ENCODE results near the gene SCRN2.

Gene SCRN2

DNA sequence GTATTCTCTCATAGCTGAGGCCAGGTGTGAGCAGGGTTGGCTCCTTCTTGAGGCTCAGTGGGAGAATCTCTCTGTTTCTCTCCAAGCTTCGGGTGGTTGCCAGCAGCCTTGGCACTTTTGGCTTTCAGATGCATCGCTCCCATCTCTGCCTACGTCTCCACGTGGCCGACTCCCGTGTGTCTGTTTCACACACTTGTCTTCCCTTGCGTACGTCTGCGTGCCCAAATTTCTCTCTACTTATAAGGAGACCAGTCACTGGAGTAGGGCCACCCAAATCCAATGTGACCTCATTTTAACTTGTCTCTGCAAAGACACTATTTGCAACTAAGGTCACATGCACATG is 34.2 kb downstream of the SCRN2 start:
- Histone ChIP-seq H3K27ac (replicated peaks) (no peak overlapping the region), H3K4me3 (replicated peaks; ENCODE audit: insufficient read depth, low read length) (no peak overlapping the region), H3K27me3 (ENCODE audit: insufficient read depth, poor library complexity, severe bottlenecking) (no peaks in the 10 kb centered on the region)
- DNase-seq (ENCODE audit: low read depth in 1 of 2, low spot score in 1 of 2) = no peak
- no peak for TF ChIP-seq POLR2AphosphoS5 (IDR thresholded peaks at IDR 0.05; ENCODE audit: low read depth)
- no peak for TF ChIP-seq GABPA (IDR thresholded peaks at IDR 0.05; ENCODE audit: low read depth)
- no peak for TF ChIP-seq SPI1 (IDR thresholded peaks at IDR 0.05; ENCODE audit: borderline replicate concordance, low read depth)
- TF ChIP-seq, protein P1, sequence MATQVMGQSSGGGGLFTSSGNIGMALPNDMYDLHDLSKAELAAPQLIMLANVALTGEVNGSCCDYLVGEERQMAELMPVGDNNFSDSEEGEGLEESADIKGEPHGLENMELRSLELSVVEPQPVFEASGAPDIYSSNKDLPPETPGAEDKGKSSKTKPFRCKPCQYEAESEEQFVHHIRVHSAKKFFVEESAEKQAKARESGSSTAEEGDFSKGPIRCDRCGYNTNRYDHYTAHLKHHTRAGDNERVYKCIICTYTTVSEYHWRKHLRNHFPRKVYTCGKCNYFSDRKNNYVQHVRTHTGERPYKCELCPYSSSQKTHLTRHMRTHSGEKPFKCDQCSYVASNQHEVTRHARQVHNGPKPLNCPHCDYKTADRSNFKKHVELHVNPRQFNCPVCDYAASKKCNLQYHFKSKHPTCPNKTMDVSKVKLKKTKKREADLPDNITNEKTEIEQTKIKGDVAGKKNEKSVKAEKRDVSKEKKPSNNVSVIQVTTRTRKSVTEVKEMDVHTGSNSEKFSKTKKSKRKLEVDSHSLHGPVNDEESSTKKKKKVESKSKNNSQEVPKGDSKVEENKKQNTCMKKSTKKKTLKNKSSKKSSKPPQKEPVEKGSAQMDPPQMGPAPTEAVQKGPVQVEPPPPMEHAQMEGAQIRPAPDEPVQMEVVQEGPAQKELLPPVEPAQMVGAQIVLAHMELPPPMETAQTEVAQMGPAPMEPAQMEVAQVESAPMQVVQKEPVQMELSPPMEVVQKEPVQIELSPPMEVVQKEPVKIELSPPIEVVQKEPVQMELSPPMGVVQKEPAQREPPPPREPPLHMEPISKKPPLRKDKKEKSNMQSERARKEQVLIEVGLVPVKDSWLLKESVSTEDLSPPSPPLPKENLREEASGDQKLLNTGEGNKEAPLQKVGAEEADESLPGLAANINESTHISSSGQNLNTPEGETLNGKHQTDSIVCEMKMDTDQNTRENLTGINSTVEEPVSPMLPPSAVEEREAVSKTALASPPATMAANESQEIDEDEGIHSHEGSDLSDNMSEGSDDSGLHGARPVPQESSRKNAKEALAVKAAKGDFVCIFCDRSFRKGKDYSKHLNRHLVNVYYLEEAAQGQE (IDR thresholded peaks at IDR 0.05; ENCODE audit: insufficient replicate concordance, low read depth) = no peak
- TF ChIP-seq, protein P2, sequence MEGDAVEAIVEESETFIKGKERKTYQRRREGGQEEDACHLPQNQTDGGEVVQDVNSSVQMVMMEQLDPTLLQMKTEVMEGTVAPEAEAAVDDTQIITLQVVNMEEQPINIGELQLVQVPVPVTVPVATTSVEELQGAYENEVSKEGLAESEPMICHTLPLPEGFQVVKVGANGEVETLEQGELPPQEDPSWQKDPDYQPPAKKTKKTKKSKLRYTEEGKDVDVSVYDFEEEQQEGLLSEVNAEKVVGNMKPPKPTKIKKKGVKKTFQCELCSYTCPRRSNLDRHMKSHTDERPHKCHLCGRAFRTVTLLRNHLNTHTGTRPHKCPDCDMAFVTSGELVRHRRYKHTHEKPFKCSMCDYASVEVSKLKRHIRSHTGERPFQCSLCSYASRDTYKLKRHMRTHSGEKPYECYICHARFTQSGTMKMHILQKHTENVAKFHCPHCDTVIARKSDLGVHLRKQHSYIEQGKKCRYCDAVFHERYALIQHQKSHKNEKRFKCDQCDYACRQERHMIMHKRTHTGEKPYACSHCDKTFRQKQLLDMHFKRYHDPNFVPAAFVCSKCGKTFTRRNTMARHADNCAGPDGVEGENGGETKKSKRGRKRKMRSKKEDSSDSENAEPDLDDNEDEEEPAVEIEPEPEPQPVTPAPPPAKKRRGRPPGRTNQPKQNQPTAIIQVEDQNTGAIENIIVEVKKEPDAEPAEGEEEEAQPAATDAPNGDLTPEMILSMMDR (IDR thresholded peaks at IDR 0.05; ENCODE audit: insufficient read depth, low read length) = no peak

DNA sequence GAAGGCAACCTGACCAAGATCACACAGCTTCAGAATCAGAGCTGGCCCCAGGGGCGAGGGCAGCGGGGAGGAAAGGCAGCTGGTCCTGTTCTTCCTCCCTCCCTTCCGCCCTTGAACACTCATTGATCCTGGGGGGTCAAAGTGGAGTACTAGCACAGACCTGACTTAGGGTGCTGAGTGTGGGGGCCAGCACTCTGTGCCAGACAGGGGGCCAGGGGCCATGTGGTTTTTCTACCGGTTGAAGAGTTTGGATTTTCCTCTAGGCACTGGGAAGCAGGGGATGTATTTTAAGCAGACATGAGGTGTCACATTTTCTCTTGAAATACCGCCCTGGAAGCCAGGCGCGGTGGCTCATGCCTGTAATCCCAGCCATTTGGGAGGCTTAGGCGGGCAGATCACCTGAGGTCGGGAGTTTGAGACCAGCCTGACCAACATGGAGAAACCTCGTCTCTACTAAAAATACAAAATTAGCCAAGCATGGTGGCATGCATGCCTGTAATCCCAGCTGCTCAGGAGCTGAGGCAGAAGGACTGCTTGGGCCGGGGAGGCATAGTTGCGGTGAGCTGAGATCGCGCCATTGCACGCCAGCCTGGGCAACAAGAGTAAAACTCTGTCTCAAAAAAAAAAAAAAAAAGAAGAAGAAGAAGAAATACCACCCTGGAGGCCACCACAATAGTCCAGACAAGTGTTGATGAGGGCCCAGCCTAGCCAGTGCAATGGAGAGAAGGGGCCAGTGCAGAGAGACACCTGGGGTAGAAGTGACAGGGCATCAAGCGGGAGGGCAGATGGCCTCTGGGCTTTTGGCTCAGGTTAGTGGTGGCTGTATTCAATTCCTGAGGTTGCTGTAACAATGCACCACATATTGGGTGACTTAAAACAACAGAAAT is 34.8 kb downstream of the SCRN2 start:
- TF ChIP-seq, protein P2 (IDR thresholded peaks at IDR 0.05; ENCODE audit: insufficient read depth, low read length) = no peak
- TF ChIP-seq, protein P1 (IDR thresholded peaks at IDR 0.05; ENCODE audit: insufficient replicate concordance, low read depth) = no peak
- TF ChIP-seq GABPA (IDR thresholded peaks at IDR 0.05; ENCODE audit: low read depth) (no peak), SPI1 (IDR thresholded peaks at IDR 0.05; ENCODE audit: borderline replicate concordance, low read depth) (no peak), POLR2AphosphoS5 (IDR thresholded peaks at IDR 0.05; ENCODE audit: low read depth) (no peak)
- DNase-seq (ENCODE audit: low read depth in 1 of 2, low spot score in 1 of 2) = no peak
- Histone ChIP-seq H3K27me3 (ENCODE audit: insufficient read depth, poor library complexity, severe bottlenecking) (no peaks in the 10 kb centered on the region), H3K4me3 (replicated peaks; ENCODE audit: insufficient read depth, low read length) (no peak overlapping the region), H3K27ac (replicated peaks) (no peak overlapping the region)

DNA sequence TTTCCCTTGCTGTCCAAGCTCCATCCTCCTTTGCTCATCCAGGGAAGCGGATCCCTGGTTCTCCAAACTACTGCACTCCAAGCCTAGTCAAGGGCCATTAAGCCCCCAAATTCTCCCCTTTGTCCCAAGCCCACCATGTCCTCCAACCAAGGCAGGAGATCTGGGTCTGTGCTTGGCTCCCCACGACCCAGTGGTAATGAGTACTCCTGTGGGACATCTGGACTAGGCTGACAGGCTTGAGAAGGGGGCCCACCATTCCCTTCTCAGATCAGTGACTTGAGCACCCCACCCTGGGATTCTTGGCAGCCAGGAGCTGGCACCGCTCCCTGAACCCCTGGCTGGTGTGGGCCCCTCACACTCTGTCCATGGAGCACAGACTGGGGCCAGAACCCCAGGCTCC is 36.6 kb downstream of the SCRN2 start:
- Histone ChIP-seq H3K27me3 (ENCODE audit: insufficient read depth, poor library complexity, severe bottlenecking) (no peaks in the 10 kb centered on the region), H3K4me3 (replicated peaks; ENCODE audit: insufficient read depth, low read length) (no peak overlapping the region), H3K27ac (replicated peaks) (no peak overlapping the region)
- TF ChIP-seq GABPA (IDR thresholded peaks at IDR 0.05; ENCODE audit: low read depth) (no peak), POLR2AphosphoS5 (IDR thresholded peaks at IDR 0.05; ENCODE audit: low read depth) (no peak), SPI1 (IDR thresholded peaks at IDR 0.05; ENCODE audit: borderline replicate concordance, low read depth) (no peak)
- TF ChIP-seq, protein P2 (IDR thresholded peaks at IDR 0.05; ENCODE audit: insufficient read depth, low read length) = no peak
- TF ChIP-seq, protein P1 (IDR thresholded peaks at IDR 0.05; ENCODE audit: insufficient replicate concordance, low read depth) = no peak
- DNase-seq (ENCODE audit: low read depth in 1 of 2, low spot score in 1 of 2) = no peak

All from HL-60 (cell line).